ENCODE data around the gene KDM2B. TPM values are rescaled to one million over a fixed set of nuclear protein-coding genes. Genes with fewer than 3 reads are reported as not detected.

Gene KDM2B
- polyA plus RNA-seq, 1 of the 3 experiments (the other 2 are of a cell fraction) = 11.5 TPM

GRCh38 chr12:121579981-121580868, 598 bp downstream of the KDM2B start:
- POLR2A ChIA-PET = interaction anchor here (0.7 to 1.4 kb wide), 5 partner anchors 11 to 88 kb away, joined by 3 to 6 read pairs (median 4); partner anchors contain the start of gene ORAI1
- peak overlapping the region; percentile 64 to 87 for H3K4me3 ChIP-seq (ENCODE audit: low read depth in 2 of 2, low read length in 1 of 2)
- H3K9me2 ChIP-seq = no peaks in the 10 kb centered on the region
- H3K27me3 ChIP-seq (ENCODE audit: insufficient read depth) = no peaks in the 10 kb centered on the region
- DNase-seq = peak; percentile 84
- H3K4me1 ChIP-seq (ENCODE audit: control insufficient read depth in 1 of 2, insufficient read depth in 2 of 2, low read depth in 1 of 2, low read length in 1 of 2) = peaks cover 25 to 32% of the 10 kb centered on the region in 2 experiments; a peak in 3 of 4 replicates
- H3K27ac ChIP-seq (ENCODE audit: low read depth in 2 of 2, low read length in 1 of 2) = peak overlapping the region; percentile 90 to 98
- CTCF ChIA-PET = interaction anchor here (0.6 to 4.6 kb wide), 10 partner anchors 8 to 89 kb away, joined by 3 to 29 read pairs (median 4); partner anchors contain the start of genes MORN3 and ORAI1
- peak overlapping the region; percentile 91 for H3K9ac ChIP-seq
- TF ChIP-seq POLR2AphosphoS5 (IDR thresholded peaks at IDR 0.05; ENCODE audit: low read depth, low read length) = 0 out of 2 replicates have a peak, but pooled peaks have one; percentile 17
- no peak for TF ChIP-seq RXRA (IDR thresholded peaks at IDR 0.05; ENCODE audit: borderline replicate concordance, low read depth)
- no peak; the same call in 1 of the 2 replicates for TF ChIP-seq MXI1 (IDR thresholded peaks at IDR 0.05; ENCODE audit: low read depth, low read length)
- TF ChIP-seq FOXJ3 (CRISPR knock-in tag; IDR thresholded peaks at IDR 0.05) = no peak
- TF ChIP-seq RFX5 (IDR thresholded peaks at IDR 0.05; ENCODE audit: low read length) = 0 out of 2 replicates have a peak, but pooled peaks have one; percentile 30
- no peak for TF ChIP-seq REST (IDR thresholded peaks at IDR 0.05; ENCODE audit: low read depth, low read length)
- TF ChIP-seq JUND (IDR thresholded peaks at IDR 0.05) = no peak
- TF ChIP-seq USF1 (IDR thresholded peaks at IDR 0.05; ENCODE audit: borderline replicate concordance, low read depth) = peak; percentile 62; the same call in 1 of the 2 replicates
- TF ChIP-seq SMC3 (IDR thresholded peaks at IDR 0.05; ENCODE audit: low read depth, low read length) = no peak
- peak; percentile 59 for TF ChIP-seq NRF1 (IDR thresholded peaks at IDR 0.05; ENCODE audit: low read depth, low read length)
- no peak for TF ChIP-seq PBX3 (IDR thresholded peaks at IDR 0.05)
- peak; percentile 79 for TF ChIP-seq YY1 (IDR thresholded peaks at IDR 0.05; ENCODE audit: low read depth)
- TF ChIP-seq SIN3A (IDR thresholded peaks at IDR 0.05; ENCODE audit: borderline replicate concordance, low read depth, low read length) = 0 out of 2 replicates have a peak, but pooled peaks have one; percentile 25
- no peak for TF ChIP-seq IRF3 (IDR thresholded peaks at IDR 0.05; ENCODE audit: low read depth, low read length)
- peak; percentile 46; the same call in 1 of the 2 replicates for TF ChIP-seq GABPA (IDR thresholded peaks at IDR 0.05; ENCODE audit: low read depth)
- TF ChIP-seq GATA2 (CRISPR knock-in tag; IDR thresholded peaks at IDR 0.05) = no peak
- peak; percentile 22; the same call in 1 of the 2 replicates for TF ChIP-seq TCF12 (IDR thresholded peaks at IDR 0.05)
- no peak for TF ChIP-seq CTCF (IDR thresholded peaks at IDR 0.05)
- no peak for TF ChIP-seq ZBTB33 (IDR thresholded peaks at IDR 0.05; ENCODE audit: borderline replicate concordance, low read depth)
- peaks cover 5 to 7% of the 10 kb centered on the region in 2 experiments for H3K36me3 ChIP-seq (replicated peaks in 1 of 2; ENCODE audit: control insufficient read depth in 1 of 2, insufficient read depth in 2 of 2, low read length in 1 of 2)
- 1% methylated on average over 23 of the region's 54 CpGs for WGBS (ENCODE audit: low lambda C conversion rate)
- peak overlapping the region; percentile 96 for H3K4me2 ChIP-seq
- peak overlapping the region; percentile 93 for H2AFZ ChIP-seq (ENCODE audit: low read depth)
- H3K9me3 ChIP-seq = no peaks in the 10 kb centered on the region
- H4K20me1 ChIP-seq (ENCODE audit: insufficient read depth) = no peaks in the 10 kb centered on the region
- peaks cover 42% of the 10 kb centered on the region for H3F3A ChIP-seq (replicated peaks; ENCODE audit: insufficient read depth)
- H3K79me2 ChIP-seq (ENCODE audit: insufficient read depth) = peaks cover 18% of the 10 kb centered on the region

Data from SK-N-SH (cell line).